K562 (cell line): ENCODE data around the gene ATP2A2. TPM values are rescaled to one million over a fixed set of nuclear protein-coding genes. Genes with fewer than 3 reads are reported as not detected.

Experiments
- DPF2 ChIP-seq: fragments of 450-650 bp; IDR thresholded peaks from 2 replicates; pipeline ENCODE4 v1.6.1; 2016
- JUN ChIP-seq, 2 experiments: sonication (generic) in 1 of 2; formaldehyde crosslinking in 1 of 2; IDR thresholded peaks; 2 replicates each; pipeline versions ENCODE4 v1.6.1 to v1.8.0; 2012 to 2022; ENCODE audit warnings: borderline replicate concordance in 2 of 2, mild to moderate bottlenecking in 2 of 2, improper control_type of control experiment in 1 of 2, low read depth in 1 of 2, low read length in 1 of 2, missing genetic modification reagents in 1 of 2
- SMAD4 ChIP-seq: fragments of 250-450 bp; sonication (Bioruptor Pico); conservative IDR thresholded peaks from 2 replicates; pipeline ENCODE4 v1.8.0; 2021; ENCODE audit warnings: inconsistent platforms, mild to moderate bottlenecking, moderate library complexity
- polyA plus RNA-seq, 8 experiments: library from polyadenylated mRNA; depleted of rRNA in 4 of 8; stranded (reverse) in 5 of 8; unstranded in 3 of 8; fragments of >200 nt; fragmentation: Nextera tagmentation in 2 of 8; fragmentation: Illumina TruSeq in 1 of 8; extraction: Ambion mirVana in 2 of 8; extraction: Trizol in 1 of 8; gene quantifications; 2 replicates each; pipeline versions ENCODE4 v1.2.1 to v1.2.3, GENCODE V29; 2011 to 2014; ENCODE audit warnings: inconsistent platforms in 1 of 8, missing spikeins in 1 of 8
- total RNA-seq, 7 experiments: library from RNA; depleted of rRNA in 6 of 7; stranded (reverse); fragments of >200 nt in 6 of 7; fragmentation: Illumina TruSeq in 2 of 7; extraction: Trizol in 2 of 7; gene quantifications; 2 replicates each; pipeline versions ENCODE4 v1.2.1 to v1.2.3, GENCODE V29; 2011 to 2021; ENCODE audit warnings: low replicate concordance in 1 of 7
- TF ChIP-seq, protein P1 (sequence below), 2 experiments: fragments of 450-650 bp in 1 of 2; sonication (generic) in 1 of 2; formaldehyde crosslinking in 1 of 2; IDR thresholded peaks; 2 replicates each; pipeline versions ENCODE4 v1.7.1 to v1.9.0; 2016 to 2022; ENCODE audit warnings: inconsistent platforms in 1 of 2, mild to moderate bottlenecking in 1 of 2, missing genetic modification reagents in 1 of 2

Gene ATP2A2
- total and polyA plus RNA-seq, 9 of the 15 experiments (the other 6 are each of a cell fraction or from before 2014, with no cell fraction given) = 5.2 to 205 (median 51.6) TPM

GRCh38 chr12:110270125-110270962 lies 10.7 kb upstream of the ATP2A2 start (continued):
- 0 out of 2 replicates have a peak, but pooled peaks have one; percentile 40 for TF ChIP-seq JUN (IDR thresholded peaks at IDR 0.05; ENCODE audit: borderline replicate concordance, low read depth, low read length)
- TF ChIP-seq JUN (CRISPR knock-in tag; IDR thresholded peaks at IDR 0.05; ENCODE audit: borderline replicate concordance) = no peak
- TF ChIP-seq DPF2 = peak; percentile 26; the same call in 1 of the 2 replicates
- TF ChIP-seq SMAD4 (CRISPR knock-in tag) = 0 out of 2 replicates have a peak, but pooled peaks have one; percentile 36
- TF ChIP-seq, protein P1, sequence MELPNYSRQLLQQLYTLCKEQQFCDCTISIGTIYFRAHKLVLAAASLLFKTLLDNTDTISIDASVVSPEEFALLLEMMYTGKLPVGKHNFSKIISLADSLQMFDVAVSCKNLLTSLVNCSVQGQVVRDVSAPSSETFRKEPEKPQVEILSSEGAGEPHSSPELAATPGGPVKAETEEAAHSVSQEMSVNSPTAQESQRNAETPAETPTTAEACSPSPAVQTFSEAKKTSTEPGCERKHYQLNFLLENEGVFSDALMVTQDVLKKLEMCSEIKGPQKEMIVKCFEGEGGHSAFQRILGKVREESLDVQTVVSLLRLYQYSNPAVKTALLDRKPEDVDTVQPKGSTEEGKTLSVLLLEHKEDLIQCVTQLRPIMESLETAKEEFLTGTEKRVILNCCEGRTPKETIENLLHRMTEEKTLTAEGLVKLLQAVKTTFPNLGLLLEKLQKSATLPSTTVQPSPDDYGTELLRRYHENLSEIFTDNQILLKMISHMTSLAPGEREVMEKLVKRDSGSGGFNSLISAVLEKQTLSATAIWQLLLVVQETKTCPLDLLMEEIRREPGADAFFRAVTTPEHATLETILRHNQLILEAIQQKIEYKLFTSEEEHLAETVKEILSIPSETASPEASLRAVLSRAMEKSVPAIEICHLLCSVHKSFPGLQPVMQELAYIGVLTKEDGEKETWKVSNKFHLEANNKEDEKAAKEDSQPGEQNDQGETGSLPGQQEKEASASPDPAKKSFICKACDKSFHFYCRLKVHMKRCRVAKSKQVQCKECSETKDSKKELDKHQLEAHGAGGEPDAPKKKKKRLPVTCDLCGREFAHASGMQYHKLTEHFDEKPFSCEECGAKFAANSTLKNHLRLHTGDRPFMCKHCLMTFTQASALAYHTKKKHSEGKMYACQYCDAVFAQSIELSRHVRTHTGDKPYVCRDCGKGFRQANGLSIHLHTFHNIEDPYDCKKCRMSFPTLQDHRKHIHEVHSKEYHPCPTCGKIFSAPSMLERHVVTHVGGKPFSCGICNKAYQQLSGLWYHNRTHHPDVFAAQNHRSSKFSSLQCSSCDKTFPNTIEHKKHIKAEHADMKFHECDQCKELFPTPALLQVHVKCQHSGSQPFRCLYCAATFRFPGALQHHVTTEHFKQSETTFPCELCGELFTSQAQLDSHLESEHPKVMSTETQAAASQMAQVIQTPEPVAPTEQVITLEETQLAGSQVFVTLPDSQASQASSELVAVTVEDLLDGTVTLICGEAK (IDR thresholded peaks at IDR 0.05) = peak; percentile 7; the same call in 1 of the 2 replicates
- TF ChIP-seq, protein P1 (CRISPR knock-in tag; IDR thresholded peaks at IDR 0.05) = no peak
